ENCODE measurements around the gene PKD1L1.
"Not testable (repeated sequence)": the region's sequence is repeated elsewhere in the genome, so short reads cannot be mapped to it uniquely, and the experiment has no call there.

The PKD1L1 gene

DNA sequence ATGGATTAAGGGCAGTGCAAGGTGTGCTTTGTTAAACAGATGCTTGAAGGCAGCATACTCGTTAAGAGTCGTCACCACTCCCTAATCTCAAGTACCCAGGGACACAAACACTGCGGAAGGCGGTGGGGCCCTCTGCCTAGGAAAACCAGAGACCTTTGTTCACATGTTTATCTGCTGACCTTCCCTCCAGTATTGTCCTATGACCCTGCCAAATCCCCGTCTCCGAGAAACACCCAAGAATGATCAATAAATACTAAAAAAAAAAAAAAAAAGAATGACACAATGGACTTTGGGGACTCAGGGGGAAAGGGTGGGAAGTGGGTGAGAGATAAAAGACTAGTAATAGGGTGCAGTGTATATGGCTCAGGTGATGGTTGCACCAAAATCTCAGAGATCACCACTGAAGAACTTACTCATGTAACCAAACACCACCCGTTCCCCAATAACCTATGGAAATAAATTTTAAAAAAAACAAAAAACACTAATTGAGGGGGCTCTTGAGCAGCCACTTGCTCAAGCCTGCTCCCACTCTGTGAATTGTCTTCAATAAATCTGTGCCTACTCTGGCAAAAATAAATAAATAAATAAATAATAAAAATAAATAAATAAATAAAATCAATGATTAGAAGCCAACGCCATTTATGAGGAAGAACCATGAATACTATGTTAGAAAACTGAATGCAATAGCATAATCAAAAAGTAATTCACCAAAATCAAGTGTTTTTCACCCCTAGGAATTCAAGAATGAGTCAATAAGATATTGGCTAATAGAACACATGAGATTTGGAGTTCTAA, 25.0 kb downstream of the PKD1L1 start:
- not testable (repeated sequence) for H2AFZ ChIP-seq (ENCODE audit: low read depth, low read length); H3K36me3 ChIP-seq (ENCODE audit: insufficient read depth, low read length); H3K27me3 ChIP-seq (ENCODE audit: insufficient read depth, low read length); H3K4me3 ChIP-seq (ENCODE audit: low read length); H3K9me3 ChIP-seq (ENCODE audit: low read length); H3K4me1 ChIP-seq (ENCODE audit: insufficient read depth, low read length)

DNA sequence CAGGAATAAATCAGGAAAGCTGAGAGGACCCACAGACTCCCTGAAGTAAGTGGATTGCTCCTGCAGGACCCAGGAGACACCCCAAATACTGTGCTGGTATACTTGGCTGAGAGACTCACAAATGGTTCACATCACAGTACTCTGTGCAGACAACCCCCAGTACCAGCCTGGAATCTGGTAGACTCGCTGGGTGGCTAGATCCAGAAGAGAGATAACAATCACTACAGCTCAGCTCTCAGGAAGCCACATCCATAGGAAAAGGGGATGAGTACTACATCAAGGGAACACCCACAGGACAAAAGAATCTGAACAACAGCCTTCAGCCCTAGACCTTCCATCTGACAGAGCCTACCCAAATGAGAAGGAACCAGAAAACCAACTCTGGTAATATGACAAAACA, 31.8 kb downstream of the PKD1L1 start:
- H3K4me3 ChIP-seq (ENCODE audit: low read length); H2AFZ ChIP-seq (ENCODE audit: low read depth, low read length); H3K9me3 ChIP-seq (ENCODE audit: low read length); H3K27me3 ChIP-seq (ENCODE audit: insufficient read depth, low read length); H3K4me1 ChIP-seq (ENCODE audit: insufficient read depth, low read length); H3K36me3 ChIP-seq (ENCODE audit: insufficient read depth, low read length): not testable (repeated sequence)

DNA sequence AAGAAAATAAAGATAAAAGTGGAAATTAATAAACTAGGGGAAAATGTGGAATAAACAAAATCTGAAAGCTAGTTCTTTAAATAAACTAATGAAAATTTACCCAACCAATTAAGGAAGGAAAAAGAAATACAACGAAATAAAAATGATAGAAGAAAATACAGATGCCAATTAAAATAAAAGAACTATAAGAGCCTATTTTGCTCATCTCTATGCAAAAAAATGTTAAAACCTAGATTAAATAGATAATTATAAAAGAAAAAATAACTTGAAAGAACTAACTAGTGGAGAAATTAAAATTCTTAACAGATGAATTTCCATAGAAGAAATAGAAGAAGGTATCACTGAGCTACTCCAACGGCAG, 32.7 kb downstream of the PKD1L1 start:
- Histone ChIP-seq H3K27me3 (ENCODE audit: insufficient read depth, low read length) (no peaks in the 10 kb centered on the region), H2AFZ (ENCODE audit: low read depth, low read length) (no peak overlapping the region), H3K36me3 (ENCODE audit: insufficient read depth, low read length) (no peaks in the 10 kb centered on the region)

DNA sequence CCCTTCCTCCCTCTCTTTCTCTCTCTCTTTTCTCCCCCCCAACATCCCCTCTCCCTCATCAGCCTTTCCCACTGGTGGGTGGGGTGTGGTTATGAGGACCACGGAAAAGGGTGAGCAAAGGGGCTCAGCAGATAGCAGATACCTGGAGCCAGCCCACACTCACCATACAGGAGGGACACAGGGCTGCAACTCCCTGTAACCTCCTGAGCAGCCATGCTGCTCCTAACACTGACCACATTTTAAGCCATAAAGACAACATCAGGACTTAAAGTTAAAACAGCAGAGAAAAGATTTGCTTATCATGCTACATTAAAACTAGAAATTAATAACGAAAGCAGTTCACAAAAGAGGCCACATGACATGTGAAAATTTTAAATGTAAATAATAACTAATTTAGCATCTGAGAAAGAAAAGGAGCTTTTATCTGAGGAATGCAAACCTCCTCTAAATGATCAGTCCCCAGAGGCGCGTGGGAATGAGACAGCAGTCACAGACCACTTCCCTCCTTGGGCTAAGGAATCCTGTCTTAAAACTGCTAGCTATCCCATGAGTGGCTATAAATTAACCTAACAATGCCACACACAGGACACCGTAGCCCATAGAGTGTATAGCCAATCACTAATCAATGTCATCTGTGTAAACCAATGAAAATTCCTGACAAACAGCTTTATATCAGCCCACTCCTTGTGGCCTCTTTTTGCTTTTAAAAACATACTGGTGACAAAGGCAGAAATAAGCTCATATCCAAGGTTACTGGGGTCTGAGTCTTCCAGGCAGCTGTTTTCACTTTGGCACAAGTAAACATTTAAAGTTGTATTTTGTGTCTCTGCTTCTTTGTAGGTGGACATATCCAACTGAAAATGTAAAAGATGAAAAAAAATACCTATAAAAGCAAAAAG, 33.3 kb downstream of the PKD1L1 start:
- no peaks in the 10 kb centered on the region for H3K36me3 ChIP-seq (ENCODE audit: insufficient read depth, low read length)
- H3K9me3 ChIP-seq (ENCODE audit: low read length) = no peaks in the 10 kb centered on the region
- H3K27me3 ChIP-seq (ENCODE audit: insufficient read depth, low read length) = no peaks in the 10 kb centered on the region
- no peak overlapping the region for H2AFZ ChIP-seq (ENCODE audit: low read depth, low read length)
- H3K4me1 ChIP-seq (ENCODE audit: insufficient read depth, low read length) = peaks cover 1% of the 10 kb centered on the region
- H3K4me3 ChIP-seq (ENCODE audit: low read length) = no peak overlapping the region

More for the DNA sequence above, 32.7 kb downstream of the PKD1L1 start:
- H3K9me3 ChIP-seq (ENCODE audit: low read length) = no peaks in the 10 kb centered on the region
- H3K4me3 ChIP-seq (ENCODE audit: low read length) = no peak overlapping the region
- no peaks in the 10 kb centered on the region for H3K4me1 ChIP-seq (ENCODE audit: insufficient read depth, low read length)

DNA sequence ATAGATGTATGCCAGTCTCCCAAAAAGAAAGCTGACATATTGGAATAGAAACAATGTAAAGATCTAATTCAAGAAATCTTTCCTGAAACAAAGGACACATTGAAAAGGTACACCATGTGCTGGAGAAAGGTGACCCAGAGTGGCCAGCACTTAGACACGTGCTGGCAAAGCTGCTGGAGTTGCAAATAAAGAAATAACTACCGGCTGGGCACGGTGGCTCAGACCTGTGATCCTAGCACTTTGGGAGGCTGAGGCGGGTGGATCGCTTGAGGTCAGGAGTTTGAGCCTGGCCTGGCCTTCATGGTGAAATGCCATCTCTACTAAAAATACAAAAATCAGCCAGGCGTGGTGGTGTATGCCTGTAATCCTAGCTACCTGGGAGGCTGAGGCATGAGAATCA, 35.9 kb downstream of the PKD1L1 start:
- Histone ChIP-seq H3K9me3 (ENCODE audit: low read length) (no peaks in the 10 kb centered on the region), H3K27me3 (ENCODE audit: insufficient read depth, low read length) (no peaks in the 10 kb centered on the region), H3K4me3 (ENCODE audit: low read length) (no peak overlapping the region), H3K36me3 (ENCODE audit: insufficient read depth, low read length) (no peaks in the 10 kb centered on the region), H2AFZ (ENCODE audit: low read depth, low read length) (no peak overlapping the region), H3K4me1 (ENCODE audit: insufficient read depth, low read length) (peaks cover 26% of the 10 kb centered on the region)

DNA sequence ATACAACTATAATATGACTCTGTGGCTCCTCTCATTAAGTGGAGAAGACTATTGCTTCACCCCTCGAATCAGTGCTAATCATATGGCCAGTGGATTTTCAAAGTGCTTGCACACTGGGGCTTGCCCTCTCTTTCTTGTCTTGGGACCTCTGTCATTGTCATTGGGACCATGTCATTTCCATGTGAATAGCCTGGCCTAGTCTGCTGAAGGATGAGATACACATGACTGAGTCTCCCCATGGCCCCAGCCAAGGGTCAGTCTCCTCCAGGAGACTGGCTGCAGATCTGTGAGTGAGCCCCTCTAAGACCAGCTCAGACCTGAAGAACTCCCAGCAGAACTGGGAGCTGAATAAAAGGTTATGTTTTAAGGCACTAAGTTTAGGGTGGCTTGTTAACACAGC, 39.5 kb downstream of the PKD1L1 start:
- no peak overlapping the region for H2AFZ ChIP-seq (ENCODE audit: low read depth, low read length)
- peaks cover 44% of the 10 kb centered on the region for H3K4me1 ChIP-seq (ENCODE audit: insufficient read depth, low read length)
- H3K4me3 ChIP-seq (ENCODE audit: low read length) = no peak overlapping the region
- H3K27me3 ChIP-seq (ENCODE audit: insufficient read depth, low read length) = no peaks in the 10 kb centered on the region
- H3K36me3 ChIP-seq (ENCODE audit: insufficient read depth, low read length) = no peaks in the 10 kb centered on the region
- H3K9me3 ChIP-seq (ENCODE audit: low read length) = peaks cover under 1% of the 10 kb centered on the region

DNA sequence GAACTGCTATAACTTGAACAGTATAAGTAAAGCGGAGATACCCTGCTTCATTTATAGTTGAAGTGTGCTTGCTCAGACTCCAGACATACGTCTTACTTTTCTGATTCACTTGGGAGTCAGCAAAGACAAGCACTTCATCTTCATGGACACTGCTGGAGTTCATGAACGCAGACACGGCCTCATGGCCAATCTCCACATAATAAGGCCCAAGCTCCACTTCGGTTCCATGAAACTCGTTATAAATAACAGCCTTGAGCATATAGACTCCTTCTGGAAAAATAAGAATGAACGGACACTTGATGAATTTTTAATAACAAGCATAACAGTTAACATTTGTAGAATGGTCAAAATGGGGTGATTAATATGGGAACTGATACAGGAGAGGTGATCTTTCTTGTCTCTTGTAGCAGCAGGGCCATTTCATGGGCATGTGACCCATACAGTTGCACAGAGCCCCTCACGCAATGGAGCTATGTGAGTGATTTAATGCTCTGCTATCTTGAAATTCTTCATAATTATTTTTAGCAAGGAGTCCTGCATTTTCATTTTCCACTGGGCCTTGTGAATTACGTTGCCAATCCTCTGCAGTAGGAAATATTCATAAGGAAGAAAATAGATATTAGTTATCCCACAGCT, 40.2 kb downstream of the PKD1L1 start:
- Histone ChIP-seq H2AFZ (ENCODE audit: low read depth, low read length) (no peak overlapping the region), H3K36me3 (ENCODE audit: insufficient read depth, low read length) (no peaks in the 10 kb centered on the region), H3K4me1 (ENCODE audit: insufficient read depth, low read length) (peaks cover 44% of the 10 kb centered on the region), H3K9me3 (ENCODE audit: low read length) (peaks cover 4% of the 10 kb centered on the region), H3K27me3 (ENCODE audit: insufficient read depth, low read length) (no peaks in the 10 kb centered on the region), H3K4me3 (ENCODE audit: low read length) (no peak overlapping the region)

DNA sequence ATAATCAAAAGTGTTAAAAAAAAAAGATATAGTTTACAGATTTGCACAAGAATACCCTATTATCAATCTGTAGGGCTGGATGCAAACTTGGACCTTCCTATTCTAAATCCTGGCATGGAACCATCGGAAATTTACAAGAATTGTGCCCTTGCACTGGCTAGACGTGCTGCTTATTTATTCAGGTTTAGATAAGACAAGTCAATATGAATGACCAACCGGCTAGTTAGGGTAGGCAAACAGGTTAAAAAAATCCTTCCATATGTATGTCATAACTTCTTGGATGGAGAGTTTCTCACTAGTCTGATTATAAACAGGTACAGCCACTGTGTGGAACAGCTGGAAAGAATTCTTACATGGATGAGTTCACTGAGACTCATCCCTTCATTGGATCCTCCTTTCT, 41.4 kb downstream of the PKD1L1 start:
- Histone ChIP-seq H3K36me3 (ENCODE audit: insufficient read depth, low read length) (no peaks in the 10 kb centered on the region), H3K4me1 (ENCODE audit: insufficient read depth, low read length) (peaks cover 56% of the 10 kb centered on the region), H3K27me3 (ENCODE audit: insufficient read depth, low read length) (no peaks in the 10 kb centered on the region), H3K4me3 (ENCODE audit: low read length) (no peak overlapping the region), H3K9me3 (ENCODE audit: low read length) (peaks cover 4% of the 10 kb centered on the region), H2AFZ (ENCODE audit: low read depth, low read length) (no peak overlapping the region)

DNA sequence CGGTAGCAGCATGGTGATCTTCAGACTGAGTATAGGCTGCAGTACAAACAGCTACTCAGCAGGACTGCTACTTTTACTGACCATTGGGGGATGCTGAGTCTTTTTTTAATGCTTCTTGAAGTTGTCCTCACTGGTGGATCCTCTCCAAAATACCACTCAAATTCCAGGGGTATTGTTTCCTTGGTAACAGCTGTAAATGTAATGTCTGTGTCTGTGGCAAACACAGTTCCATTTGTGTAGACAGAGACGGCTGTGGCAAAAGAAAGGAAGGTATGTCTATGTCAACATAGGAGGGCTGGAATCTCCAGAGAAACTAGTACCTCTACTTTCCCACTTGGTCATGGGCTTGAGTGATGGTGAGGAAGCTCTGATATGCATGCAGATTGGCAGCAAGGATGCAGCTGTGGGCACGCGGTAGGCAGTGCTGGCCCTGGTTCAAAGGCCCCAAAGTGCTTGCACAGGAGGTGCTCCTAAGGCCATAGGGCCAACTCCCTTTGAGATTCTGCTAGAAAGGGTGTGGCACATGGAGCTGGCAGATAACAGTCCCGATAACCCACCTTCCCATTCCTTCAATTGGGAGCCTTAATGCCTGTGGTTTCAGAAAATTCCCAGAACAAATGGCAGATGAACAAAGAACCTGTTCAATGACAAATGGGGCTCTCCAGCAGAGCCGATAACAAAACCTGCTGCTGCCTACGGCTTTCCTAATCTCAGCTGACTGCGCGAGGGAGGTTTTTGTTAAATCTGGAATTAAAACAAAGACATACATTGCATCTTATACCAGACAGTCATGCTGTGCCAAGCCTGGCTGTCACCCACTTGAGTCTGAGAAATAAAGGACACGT, 43.0 kb downstream of the PKD1L1 start:
- Histone ChIP-seq H2AFZ (ENCODE audit: low read depth, low read length) (no peak overlapping the region), H3K36me3 (ENCODE audit: insufficient read depth, low read length) (no peaks in the 10 kb centered on the region), H3K27me3 (ENCODE audit: insufficient read depth, low read length) (no peaks in the 10 kb centered on the region), H3K9me3 (ENCODE audit: low read length) (peaks cover 4% of the 10 kb centered on the region), H3K4me1 (ENCODE audit: insufficient read depth, low read length) (peaks cover 62% of the 10 kb centered on the region), H3K4me3 (ENCODE audit: low read length) (no peak overlapping the region)

DNA sequence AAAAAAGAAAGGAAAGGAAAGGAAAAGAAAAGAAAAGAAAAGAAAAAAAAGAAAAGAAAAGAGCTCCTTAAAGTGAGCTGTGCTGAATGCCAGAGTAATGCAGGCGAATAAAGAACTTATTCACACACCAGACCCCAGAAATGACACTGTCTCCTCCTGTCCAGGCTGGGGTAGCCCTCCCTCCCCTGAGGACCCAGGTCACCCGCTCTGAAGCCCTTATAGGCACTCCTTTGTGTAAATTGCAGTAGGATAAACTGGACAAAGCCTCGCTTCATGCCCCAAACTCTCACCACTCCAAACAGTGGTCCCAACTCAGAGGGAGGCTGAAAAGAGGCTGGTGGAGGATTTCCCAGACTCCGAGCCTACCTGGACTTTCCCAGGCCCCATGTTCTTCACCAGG, 46.3 kb downstream of the PKD1L1 start:
- H3K36me3 ChIP-seq (ENCODE audit: insufficient read depth, low read length) = no peaks in the 10 kb centered on the region
- no peak overlapping the region for H2AFZ ChIP-seq (ENCODE audit: low read depth, low read length)
- H3K9me3 ChIP-seq (ENCODE audit: low read length) = peaks cover 4% of the 10 kb centered on the region
- no peaks in the 10 kb centered on the region for H3K27me3 ChIP-seq (ENCODE audit: insufficient read depth, low read length)
- H3K4me1 ChIP-seq (ENCODE audit: insufficient read depth, low read length) = peaks cover 42% of the 10 kb centered on the region
- no peak overlapping the region for H3K4me3 ChIP-seq (ENCODE audit: low read length)

DNA sequence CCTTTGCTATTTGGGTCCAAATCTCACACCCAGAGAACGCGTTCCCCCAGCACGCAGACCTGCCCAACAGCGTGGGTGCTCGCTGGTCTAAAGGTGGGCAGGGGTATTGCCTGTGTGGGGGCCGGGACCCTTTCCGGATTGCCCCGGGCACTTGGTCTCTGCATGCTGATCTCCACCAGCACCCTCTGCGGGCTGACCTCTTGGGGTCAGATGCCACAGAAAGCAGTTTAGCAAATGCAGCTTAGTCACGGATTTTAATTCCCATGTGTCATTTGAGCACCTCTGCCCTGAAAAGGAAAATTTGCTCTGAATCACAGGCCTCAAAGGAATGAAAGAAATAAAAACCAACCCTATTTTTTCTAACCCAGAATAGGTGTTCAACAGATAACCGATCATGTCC, 46.7 kb downstream of the PKD1L1 start:
- no peak overlapping the region for H2AFZ ChIP-seq (ENCODE audit: low read depth, low read length)
- peaks cover 4% of the 10 kb centered on the region for H3K9me3 ChIP-seq (ENCODE audit: low read length)
- H3K4me1 ChIP-seq (ENCODE audit: insufficient read depth, low read length) = peaks cover 43% of the 10 kb centered on the region
- no peaks in the 10 kb centered on the region for H3K36me3 ChIP-seq (ENCODE audit: insufficient read depth, low read length)
- H3K4me3 ChIP-seq (ENCODE audit: low read length) = no peak overlapping the region
- H3K27me3 ChIP-seq (ENCODE audit: insufficient read depth, low read length) = no peaks in the 10 kb centered on the region

DNA sequence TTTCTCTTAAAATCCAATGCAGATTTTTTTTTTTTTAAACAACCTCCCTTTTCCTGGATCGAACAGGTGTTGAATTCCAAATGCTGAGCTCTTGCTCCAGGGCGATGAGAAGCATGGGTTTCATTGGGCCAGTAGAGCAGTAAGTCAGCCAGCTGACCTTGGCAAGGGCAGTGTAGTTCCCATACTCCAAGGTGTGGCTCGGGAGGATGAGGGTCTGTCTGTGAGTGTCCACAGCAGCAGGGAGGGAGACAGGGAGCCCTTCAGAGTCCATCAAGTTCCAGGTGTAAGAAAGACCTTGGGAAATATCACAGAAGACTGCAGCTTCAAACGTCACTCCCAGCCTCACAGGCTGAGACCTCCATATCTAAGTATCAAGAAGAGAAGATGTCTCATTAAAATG, 50.4 kb downstream of the PKD1L1 start:
- Histone ChIP-seq H3K4me3 (ENCODE audit: low read length) (no peak overlapping the region), H3K27me3 (ENCODE audit: insufficient read depth, low read length) (no peaks in the 10 kb centered on the region), H2AFZ (ENCODE audit: low read depth, low read length) (no peak overlapping the region), H3K36me3 (ENCODE audit: insufficient read depth, low read length) (no peaks in the 10 kb centered on the region), H3K4me1 (ENCODE audit: insufficient read depth, low read length) (peaks cover 28% of the 10 kb centered on the region), H3K9me3 (ENCODE audit: low read length) (no peaks in the 10 kb centered on the region)
